GM06990 (cell line): Measurements from ENCODE around the gene NTN1.

Source experiments
- DNase-seq: peaks from one replicate; pipeline ENCODE4 v3.0.0-alpha.2; 2011; ENCODE audit not compliant: insufficient read length; ENCODE audit errors: extremely low read depth
- H3K27me3 ChIP-seq: replicated peaks from 2 replicates; pipeline ENCODE4 v1.6.0; 2011; ENCODE audit warnings: low read length; ENCODE audit not compliant: control insufficient read depth, insufficient read depth
- H3K36me3 ChIP-seq: 2 replicates; pipeline ENCODE4 v1.5.1; 2011; ENCODE audit warnings: low read length; ENCODE audit not compliant: control insufficient read depth, insufficient read depth
- H3K4me3 ChIP-seq: replicated peaks from 2 replicates; pipeline ENCODE4 v1.5.1; 2011; ENCODE audit warnings: low read depth, mild to moderate bottlenecking, control low read depth, low read length
- TF ChIP-seq, protein P1 (sequence below): IDR thresholded peaks from 2 replicates; pipeline ENCODE4 v1.5.1; 2011; ENCODE audit warnings: low read length, control low read depth, mild to moderate bottlenecking, inconsistent platforms; ENCODE audit not compliant: insufficient read depth, poor library complexity, severe bottlenecking

NTN1 gene

DNA sequence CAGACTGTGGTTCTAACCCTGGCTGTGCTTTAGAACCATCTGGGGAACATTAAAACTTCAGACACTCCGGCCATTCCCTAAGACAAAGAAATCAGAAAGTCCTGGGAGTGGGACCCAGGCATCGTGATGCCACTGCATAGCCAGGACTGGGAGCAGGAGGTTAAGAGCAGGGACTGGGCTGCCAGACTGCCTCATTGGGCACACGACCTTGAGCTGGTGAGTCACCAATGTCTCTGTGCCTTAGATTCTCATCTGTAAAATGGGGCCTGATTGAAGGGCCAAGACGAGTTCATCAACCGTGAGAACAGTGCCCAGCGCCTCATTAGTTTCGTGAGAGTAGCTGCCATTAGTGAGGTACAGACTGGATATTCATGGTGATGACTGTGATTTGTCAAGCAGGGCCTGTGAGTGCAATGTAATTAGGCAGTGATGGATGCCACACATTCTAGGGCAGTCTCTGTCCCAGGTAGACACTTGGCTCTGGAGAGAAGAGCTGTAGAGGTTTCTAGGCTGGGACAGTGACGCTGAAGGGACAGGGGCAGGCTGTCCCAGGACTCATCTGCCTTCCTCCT lies 196.8 kb downstream of the NTN1 start:
- Histone ChIP-seq H3K36me3 (no peaks in the 10 kb centered on the region), H3K27me3 (no peaks in the 10 kb centered on the region), H3K4me3 (no peak overlapping the region)
- no peak for DNase-seq
- TF ChIP-seq, protein P1, sequence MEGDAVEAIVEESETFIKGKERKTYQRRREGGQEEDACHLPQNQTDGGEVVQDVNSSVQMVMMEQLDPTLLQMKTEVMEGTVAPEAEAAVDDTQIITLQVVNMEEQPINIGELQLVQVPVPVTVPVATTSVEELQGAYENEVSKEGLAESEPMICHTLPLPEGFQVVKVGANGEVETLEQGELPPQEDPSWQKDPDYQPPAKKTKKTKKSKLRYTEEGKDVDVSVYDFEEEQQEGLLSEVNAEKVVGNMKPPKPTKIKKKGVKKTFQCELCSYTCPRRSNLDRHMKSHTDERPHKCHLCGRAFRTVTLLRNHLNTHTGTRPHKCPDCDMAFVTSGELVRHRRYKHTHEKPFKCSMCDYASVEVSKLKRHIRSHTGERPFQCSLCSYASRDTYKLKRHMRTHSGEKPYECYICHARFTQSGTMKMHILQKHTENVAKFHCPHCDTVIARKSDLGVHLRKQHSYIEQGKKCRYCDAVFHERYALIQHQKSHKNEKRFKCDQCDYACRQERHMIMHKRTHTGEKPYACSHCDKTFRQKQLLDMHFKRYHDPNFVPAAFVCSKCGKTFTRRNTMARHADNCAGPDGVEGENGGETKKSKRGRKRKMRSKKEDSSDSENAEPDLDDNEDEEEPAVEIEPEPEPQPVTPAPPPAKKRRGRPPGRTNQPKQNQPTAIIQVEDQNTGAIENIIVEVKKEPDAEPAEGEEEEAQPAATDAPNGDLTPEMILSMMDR, result no peak

GRCh38 chr17:9218911-9219310 lies 197.6 kb downstream of the NTN1 start:
- Histone ChIP-seq H3K4me3 (no peak overlapping the region), H3K27me3 (no peaks in the 10 kb centered on the region), H3K36me3 (no peaks in the 10 kb centered on the region)
- TF ChIP-seq, protein P1, result no peak
- DNase-seq, result no peak

GRCh38 chr17:9219631-9220397 lies 198.5 kb downstream of the NTN1 start:
- Histone ChIP-seq H3K27me3 (no peaks in the 10 kb centered on the region), H3K4me3 (no peak overlapping the region), H3K36me3 (no peaks in the 10 kb centered on the region)
- TF ChIP-seq, protein P1, result no peak
- DNase-seq, result no peak

GRCh38 chr17:9220398-9221146 lies 199.3 kb downstream of the NTN1 start:
- H3K27me3 ChIP-seq, result no peaks in the 10 kb centered on the region
- H3K4me3 ChIP-seq, result no peak overlapping the region
- no peaks in the 10 kb centered on the region for H3K36me3 ChIP-seq
- DNase-seq, result no peak
- TF ChIP-seq, protein P1, result no peak

DNA sequence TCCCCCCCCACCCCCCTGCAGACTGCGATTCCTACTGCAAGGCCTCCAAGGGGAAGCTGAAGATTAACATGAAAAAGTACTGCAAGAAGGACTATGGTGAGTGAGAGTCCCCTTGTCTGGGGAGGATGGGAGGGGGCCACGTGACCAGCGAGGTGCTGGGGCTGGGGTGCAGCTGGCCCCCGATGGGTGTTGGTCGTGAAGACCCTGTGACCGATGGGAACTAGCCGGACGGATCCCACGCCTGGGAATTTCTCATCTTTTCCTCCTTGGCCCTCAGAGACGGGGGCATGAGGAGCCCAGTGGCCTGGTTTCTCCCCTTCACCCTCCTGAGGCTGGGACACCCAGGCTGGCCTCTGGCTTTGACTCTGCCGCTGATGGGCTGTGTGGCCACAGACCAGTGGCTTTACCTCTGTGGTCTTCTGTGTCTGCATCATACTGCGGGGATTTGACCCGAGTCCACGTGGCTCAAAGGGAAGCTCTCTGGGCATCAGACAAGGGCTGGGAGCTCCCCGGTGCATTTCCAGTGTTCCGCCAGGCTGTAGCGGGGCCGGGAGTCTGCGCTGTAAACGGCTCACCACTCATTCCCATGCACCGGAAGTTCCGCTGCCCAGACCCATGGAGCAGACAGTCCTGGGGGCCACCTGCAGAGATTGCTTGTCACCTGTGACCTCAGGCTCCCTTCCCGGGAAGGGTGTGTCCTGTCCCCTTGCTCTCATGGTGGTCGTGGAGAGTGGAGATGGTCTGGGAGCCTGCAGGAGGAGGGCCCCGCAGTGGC lies 200.0 kb downstream of the NTN1 start:
- no peaks in the 10 kb centered on the region for H3K27me3 ChIP-seq

More for the DNA sequence above, 200.0 kb downstream of the NTN1 start:
- Histone ChIP-seq H3K36me3 (no peaks in the 10 kb centered on the region), H3K4me3 (no peak overlapping the region)
- TF ChIP-seq, protein P1, result no peak
- no peak for DNase-seq
